Transverse colon (tissue), 4 donors: ENCODE data around the gene KNSTRN. TPM values are rescaled to one million over a fixed set of nuclear protein-coding genes. Genes with fewer than 3 reads are reported as not detected.

ENCODE experiments used
- DNase-seq: peaks from one replicate; pipeline ENCODE4 v3.0.0-alpha.2; 2019
- H3K27ac ChIP-seq, 4 donors: fragments of 200-600 bp; sonication (generic); 2 replicates each; pipeline ENCODE4 v1.5.1; 2016 to 2018; ENCODE audit warnings: inconsistent platforms in 4 of 4
- H3K27me3 ChIP-seq: fragments of 200-600 bp; sonication (generic); 2 replicates; pipeline ENCODE4 v1.5.1; 2017; ENCODE audit warnings: inconsistent platforms
- H3K36me3 ChIP-seq, 4 donors: fragments of 200-600 bp; sonication (generic); 2 replicates each; pipeline ENCODE4 v1.5.1; 2017 to 2019; ENCODE audit warnings: inconsistent platforms in 4 of 4
- H3K4me1 ChIP-seq, 4 donors: fragments of 200-600 bp; sonication (generic); 2 replicates each; pipeline ENCODE4 v1.5.1; 2017 to 2020; ENCODE audit warnings: inconsistent platforms in 4 of 4
- H3K4me3 ChIP-seq, 4 donors: fragments of 200-600 bp; sonication (generic); 1 replicate in 1 of 4; 2 replicates in 3 of 4; pipeline versions ENCODE4 v1.5.1 to v1.6.1; 2017 to 2019; ENCODE audit warnings: inconsistent platforms in 4 of 4
- H3K9me3 ChIP-seq, 2 donors: fragments of 200-600 bp; sonication (generic); 2 replicates each; pipeline ENCODE4 v1.5.1; 2017 to 2019; ENCODE audit warnings: inconsistent platforms in 2 of 2
- EP300 ChIP-seq: sonication (generic); formaldehyde crosslinking; IDR thresholded peaks from one replicate; pipeline ENCODE4 v1.6.1; 2017; ENCODE audit warnings: antibody characterized with exemption, low read depth
- POLR2A ChIP-seq: fragments of 450-650 bp; IDR thresholded peaks from one replicate; pipeline ENCODE4 v1.6.1; 2016; ENCODE audit warnings: antibody characterized with exemption, mild to moderate bottlenecking, moderate library complexity
- POLR2AphosphoS5 ChIP-seq, 3 donors: sonication (generic); formaldehyde crosslinking; IDR thresholded peaks; one replicate each; pipeline ENCODE4 v1.6.1; 2016; ENCODE audit warnings: antibody characterized with exemption in 3 of 3
- WGBS, 2 donors: methylation state at CpG; one replicate each; pipeline ENCODE4 v1.1.5; 2018; ENCODE audit warnings: low coverage in 1 of 2; 5-methylcytosine and 5-hydroxymethylcytosine counted together
- in situ Hi-C, 4 donors: fragments of 200-750 bp; cut with MboI; loops; one replicate each; pipeline versions ENCODE4 v1.15.0 to v1.15.1; 2017; ENCODE audit warnings: low sequenced_read_pairs in 3 of 4, low pct_ligation_motif_present in 1 of 4, low pct_unique_long_range_greater_than_20kb in 1 of 4
- intact Hi-C: fragments of 100-400 bp; cut with DNase I; formaldehyde crosslinking; loops from one replicate; pipeline ENCODE4 v1.15.1; 2023; ENCODE audit warnings: low total_unique reads
- total RNA-seq, 4 donors: library from RNA; depleted of rRNA; stranded (reverse); fragments of >200 nt; gene quantifications; one replicate each; pipeline ENCODE4 v1.1.0, GENCODE V29; 2016
- TF ChIP-seq, protein P1 (sequence below), 5 experiments: fragments of 200-600 bp in 3 of 5; fragments of 450-650 bp in 2 of 5; sonication (generic) in 3 of 5; IDR thresholded peaks; 1 replicate in 2 of 5; 2 replicates in 3 of 5; pipeline ENCODE4 v1.5.1; 2016 to 2017; ENCODE audit warnings: antibody characterized with exemption in 5 of 5, inconsistent platforms in 3 of 5, mild to moderate bottlenecking in 2 of 5, moderate library complexity in 1 of 5

The KNSTRN gene
- total RNA-seq, 4 donors from 2014 or later: 7.5 to 80.4 (median 8.3) TPM

DNA sequence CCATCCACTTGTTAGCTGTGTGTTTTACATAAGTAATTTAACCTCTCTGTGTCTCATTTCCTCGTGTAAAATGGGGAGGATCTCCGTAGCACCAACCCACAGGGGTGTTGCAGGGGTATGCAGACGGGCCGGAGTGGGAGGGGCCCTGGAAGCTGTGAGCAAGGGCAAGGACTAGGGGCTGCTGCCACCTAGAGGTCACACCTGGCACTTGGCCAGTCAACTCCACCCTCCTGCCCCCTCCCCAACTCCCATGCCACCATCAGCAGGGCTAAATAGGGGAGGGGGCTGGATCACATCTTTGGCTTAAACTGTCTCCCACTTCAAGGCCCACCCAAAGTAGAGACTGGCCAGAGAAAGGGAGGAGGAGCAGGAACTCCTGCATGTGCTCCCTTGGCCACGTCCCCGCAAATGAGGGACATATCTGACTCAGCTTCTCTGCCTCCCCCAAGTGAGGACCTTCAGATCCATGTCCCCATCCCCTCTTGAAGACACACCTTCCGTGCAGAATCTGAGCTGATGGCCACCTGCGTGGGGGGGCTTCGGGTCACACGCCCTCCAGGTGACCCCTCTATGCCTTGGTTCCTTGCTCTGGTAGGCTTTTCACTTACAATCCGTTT, 44.4 kb upstream of the KNSTRN start:
- in situ Hi-C loops (no loop called here), intact Hi-C loops (no loop called here)
- Histone ChIP-seq H3K27ac (peak overlapping the region; percentile 95 to 98 (median 96)), H3K4me1 (peaks cover 44 to 100% (median 81%) of the 10 kb centered on the region in 4 donors), H3K36me3 (no peaks in the 10 kb centered on the region), H3K9me3 (no peaks in the 10 kb centered on the region), H3K27me3 (no peaks in the 10 kb centered on the region), H3K4me3 (peak overlapping the region in 2 of 4 donors; percentile 6 to 43)
- TF ChIP-seq POLR2AphosphoS5 (IDR thresholded peaks at IDR 0.05): no peak
- TF ChIP-seq, protein P1, sequence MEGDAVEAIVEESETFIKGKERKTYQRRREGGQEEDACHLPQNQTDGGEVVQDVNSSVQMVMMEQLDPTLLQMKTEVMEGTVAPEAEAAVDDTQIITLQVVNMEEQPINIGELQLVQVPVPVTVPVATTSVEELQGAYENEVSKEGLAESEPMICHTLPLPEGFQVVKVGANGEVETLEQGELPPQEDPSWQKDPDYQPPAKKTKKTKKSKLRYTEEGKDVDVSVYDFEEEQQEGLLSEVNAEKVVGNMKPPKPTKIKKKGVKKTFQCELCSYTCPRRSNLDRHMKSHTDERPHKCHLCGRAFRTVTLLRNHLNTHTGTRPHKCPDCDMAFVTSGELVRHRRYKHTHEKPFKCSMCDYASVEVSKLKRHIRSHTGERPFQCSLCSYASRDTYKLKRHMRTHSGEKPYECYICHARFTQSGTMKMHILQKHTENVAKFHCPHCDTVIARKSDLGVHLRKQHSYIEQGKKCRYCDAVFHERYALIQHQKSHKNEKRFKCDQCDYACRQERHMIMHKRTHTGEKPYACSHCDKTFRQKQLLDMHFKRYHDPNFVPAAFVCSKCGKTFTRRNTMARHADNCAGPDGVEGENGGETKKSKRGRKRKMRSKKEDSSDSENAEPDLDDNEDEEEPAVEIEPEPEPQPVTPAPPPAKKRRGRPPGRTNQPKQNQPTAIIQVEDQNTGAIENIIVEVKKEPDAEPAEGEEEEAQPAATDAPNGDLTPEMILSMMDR (IDR thresholded peaks at IDR 0.05): peak; percentile 70 to 87 (median 77)
- 0 to 41% methylated on average over 2 to 11 of the region's 11 CpGs for WGBS, 2 donors
- peak; percentile 81 for DNase-seq

DNA sequence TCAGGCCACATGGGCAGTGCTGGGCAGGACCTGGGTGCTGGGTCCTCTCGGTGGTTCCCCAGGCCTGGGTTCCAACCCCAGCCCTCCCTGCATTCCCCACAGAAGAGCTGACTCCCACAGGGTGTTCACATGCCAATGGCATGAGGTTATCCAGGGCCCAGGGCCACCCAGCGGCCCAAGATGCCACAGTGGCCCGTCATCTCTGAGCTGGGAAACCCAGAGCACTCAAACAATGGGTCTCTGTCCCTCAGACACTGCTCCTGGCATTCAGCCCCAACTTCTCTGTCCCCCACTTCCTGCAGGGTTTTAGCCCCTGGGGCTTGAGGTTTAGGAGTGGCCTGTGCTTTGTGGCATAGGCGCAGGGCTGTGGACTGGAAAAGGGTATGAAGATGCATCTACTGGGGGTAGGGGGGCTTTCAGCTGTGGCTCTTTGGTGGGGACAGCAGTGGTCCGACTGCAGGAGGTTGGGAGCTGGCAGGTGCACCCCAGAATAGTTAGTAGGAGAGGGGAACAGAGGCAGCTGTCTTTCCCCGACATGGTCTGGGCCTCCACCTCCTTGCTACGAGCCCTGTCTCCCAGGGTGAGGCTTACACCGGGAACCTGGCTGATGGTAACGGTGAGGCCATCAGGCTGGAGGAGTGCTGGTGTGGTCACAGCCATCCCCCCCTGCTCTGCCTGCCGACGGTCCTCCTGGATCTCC, 43.5 kb upstream of the KNSTRN start:
- Histone ChIP-seq H3K9me3 (no peaks in the 10 kb centered on the region), H3K27ac (peak overlapping the region; percentile 95 to 98 (median 96)), H3K4me3 (peak overlapping the region; percentile 13 to 53 (median 34)), H3K27me3 (no peaks in the 10 kb centered on the region), H3K4me1 (peaks cover 48 to 100% (median 85%) of the 10 kb centered on the region in 4 donors), H3K36me3 (no peaks in the 10 kb centered on the region)
- DNase-seq: peak; percentile 35
- intact Hi-C loops (no loop called here), in situ Hi-C loops (no loop called here)
- WGBS, 2 donors: 71% methylated on average over 9 of the region's 11 CpGs; no CpG with 5 or more reads in 1 of the 2 donors
- TF ChIP-seq POLR2AphosphoS5 (IDR thresholded peaks at IDR 0.05): peak; percentile 34 to 54 (median 49)
- TF ChIP-seq EP300: no peak

DNA sequence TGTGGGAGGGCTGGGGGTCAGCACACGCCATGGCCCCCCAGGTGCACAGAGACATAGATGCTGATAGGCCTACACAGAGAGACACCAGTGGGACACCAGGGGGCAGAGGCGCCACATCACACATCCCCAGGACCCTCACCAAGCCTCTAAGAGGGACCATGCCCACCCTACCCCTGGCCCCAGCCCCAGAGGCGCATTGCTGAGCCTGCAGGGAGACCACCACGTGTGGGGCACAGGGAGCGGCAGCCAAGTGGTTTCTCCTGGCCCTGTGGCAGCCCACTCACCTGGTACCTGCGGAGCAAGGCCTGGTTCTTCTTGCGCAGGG, 42.9 kb upstream of the KNSTRN start:
- peak overlapping the region; percentile 13 to 53 (median 34) for H3K4me3 ChIP-seq
- 81% methylated on average over 4 of the region's 7 CpGs; no CpG with 5 or more reads in 1 of the 2 donors for WGBS, 2 donors
- H3K9me3 ChIP-seq: no peaks in the 10 kb centered on the region
- peak overlapping the region; percentile 95 to 98 (median 96) for H3K27ac ChIP-seq
- in situ Hi-C loops (no loop called here), intact Hi-C loops (no loop called here)
- TF ChIP-seq POLR2AphosphoS5 (IDR thresholded peaks at IDR 0.05) (no peak), POLR2A (no peak), EP300 (no peak)
- TF ChIP-seq, protein P1 (IDR thresholded peaks at IDR 0.05): no peak
- H3K4me1 ChIP-seq: peaks cover 46 to 100% (median 84%) of the 10 kb centered on the region in 4 donors
- no peaks in the 10 kb centered on the region for H3K27me3 ChIP-seq
- DNase-seq: peak; percentile 10
- no peaks in the 10 kb centered on the region for H3K36me3 ChIP-seq

DNA sequence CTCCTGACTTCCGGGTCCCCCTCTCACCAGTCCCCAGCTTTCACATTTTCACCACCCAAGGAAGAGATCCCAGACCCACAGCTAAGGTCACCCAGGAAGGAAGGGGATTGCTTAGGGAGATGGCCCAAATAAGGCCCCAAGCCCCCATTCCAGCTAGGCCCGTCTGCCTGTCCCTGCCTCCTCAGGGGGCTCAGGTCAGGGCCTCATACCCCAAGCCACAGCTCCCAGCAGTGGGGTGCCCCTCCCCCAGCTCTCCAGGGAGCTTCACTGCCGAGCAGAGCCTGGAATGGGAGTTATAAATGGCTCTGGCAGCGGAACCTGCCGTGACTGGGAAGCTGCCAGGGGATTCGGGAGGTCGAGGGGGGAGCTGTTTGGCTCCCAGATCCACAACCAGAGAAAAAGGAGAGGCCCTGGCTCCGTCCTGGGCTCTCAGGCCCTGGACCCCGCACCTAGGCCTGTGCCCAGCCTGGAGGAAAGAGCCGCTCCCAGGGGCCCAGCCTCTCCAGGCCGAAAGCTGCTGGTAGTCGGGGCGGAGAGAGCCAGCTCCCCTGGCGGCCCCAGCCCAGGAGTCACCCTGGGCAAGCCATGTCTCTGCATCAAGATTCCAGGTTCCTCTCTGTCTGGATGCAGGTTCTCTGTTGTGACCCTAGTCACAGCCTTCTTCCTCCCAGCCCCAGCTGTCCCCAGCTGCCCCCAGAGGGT, 42.3 kb upstream of the KNSTRN start:
- H3K36me3 ChIP-seq: no peaks in the 10 kb centered on the region
- TF ChIP-seq POLR2AphosphoS5 (IDR thresholded peaks at IDR 0.05): peak; percentile 43 to 74 (median 45)
- TF ChIP-seq, protein P1 (IDR thresholded peaks at IDR 0.05): peak in 1 of 5 experiments; percentile 29
- no peak for TF ChIP-seq POLR2A
- TF ChIP-seq EP300: peak; percentile 54
- DNase-seq: peak; percentile 76
- no peaks in the 10 kb centered on the region for H3K9me3 ChIP-seq
- H3K27ac ChIP-seq: peak overlapping the region; percentile 95 to 98 (median 96)
- intact Hi-C loops: loop anchor here (1.0 kb wide), 1 partner anchor 17 kb away; the partner anchor contains the start of gene INAFM2
- H3K4me3 ChIP-seq: peak overlapping the region; percentile 25 to 53 (median 38)
- WGBS, 2 donors: 21% methylated on average over 14 of the region's 14 CpGs; no CpG with 5 or more reads in 1 of the 2 donors
- in situ Hi-C loops: no loop called here
- H3K27me3 ChIP-seq: no peaks in the 10 kb centered on the region
- peaks cover 42 to 100% (median 84%) of the 10 kb centered on the region in 4 donors for H3K4me1 ChIP-seq
